ENCODE data around the gene EPN1. TPM values are rescaled to one million over a fixed set of nuclear protein-coding genes. Genes with fewer than 3 reads are reported as not detected.

Gene EPN1
- total RNA-seq, 1 donor from 2014 or later, result 145 TPM

DNA sequence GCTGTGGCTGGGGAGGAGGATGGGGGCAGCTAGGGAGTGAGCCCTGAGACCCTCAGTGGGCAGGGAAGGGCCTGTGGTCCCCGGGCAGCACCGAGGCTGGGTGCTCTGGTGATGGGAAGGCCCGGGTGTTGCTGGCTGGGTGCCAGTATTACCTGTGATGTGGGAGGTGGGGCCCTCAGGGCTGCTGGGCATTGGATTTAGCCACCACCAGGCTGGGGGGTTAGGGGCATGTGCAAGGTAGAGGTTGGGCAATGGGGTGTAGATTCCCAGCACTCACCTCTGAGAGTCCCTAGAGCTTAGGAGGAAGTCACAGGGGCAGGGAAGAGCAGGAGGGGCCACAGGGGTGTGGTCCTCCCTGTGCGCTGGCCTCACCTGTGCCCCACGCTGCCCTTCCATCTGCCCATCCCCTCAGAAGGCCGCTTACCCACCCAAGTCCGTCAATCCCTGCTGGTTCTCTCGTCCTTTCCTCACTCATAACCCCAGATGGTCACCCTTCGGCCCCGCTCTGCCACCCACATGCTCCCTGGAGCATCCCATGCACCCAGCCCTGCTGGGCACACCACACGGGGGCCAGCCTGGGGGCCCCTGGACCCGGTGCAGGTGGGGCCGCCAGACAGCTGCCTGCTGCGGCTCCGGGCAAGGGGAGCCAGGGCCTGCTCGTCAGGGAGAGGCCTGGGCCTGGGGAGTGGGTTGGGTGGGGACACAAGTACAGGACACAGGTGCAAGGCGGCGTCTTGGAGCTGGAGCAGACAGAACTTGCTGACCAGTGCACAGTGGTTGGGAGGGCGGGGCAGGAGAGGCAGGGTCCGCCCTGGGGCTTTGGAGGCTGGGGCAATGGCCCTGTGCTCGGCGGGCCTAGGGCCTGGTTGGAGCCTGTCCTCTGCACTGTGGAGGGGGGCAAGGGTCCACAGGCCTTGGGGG, 12.5 kb downstream of the EPN1 start:
- Histone ChIP-seq H3K4me3 (ENCODE audit: insufficient read depth, low read depth, low read length) (no peak overlapping the region), H3K9me3 (ENCODE audit: insufficient read depth, low read depth, low read length) (no peaks in the 10 kb centered on the region), H3K79me2 (ENCODE audit: insufficient read depth, low read length) (peaks cover 56% of the 10 kb centered on the region), H3K4me1 (ENCODE audit: insufficient read depth, low read length) (no peaks in the 10 kb centered on the region), H3K36me3 (ENCODE audit: insufficient read depth, low read length) (no peaks in the 10 kb centered on the region), H3K27ac (ENCODE audit: low read depth, low read length) (no peak overlapping the region), H2AFZ (ENCODE audit: low read depth, low read length) (no peak overlapping the region), H3K27me3 (ENCODE audit: insufficient read depth, low read length) (no peaks in the 10 kb centered on the region), H3K4me2 (ENCODE audit: low read length) (no peak overlapping the region), H4K20me1 (ENCODE audit: insufficient read depth, low read length) (peaks cover 64% of the 10 kb centered on the region), H3K9ac (ENCODE audit: low read length) (no peak overlapping the region)
- no peaks in the 10 kb centered on the region for H3K27me3 Mint-ChIP-seq (ENCODE audit: low read depth, unreplicated experiment)
- FAIRE-seq, result no peak
- H3K9me3 Mint-ChIP-seq (ENCODE audit: unreplicated experiment), result no peaks in the 10 kb centered on the region
- no peak for DNase-seq (ENCODE audit: low read depth)
- TF ChIP-seq CTCF (IDR thresholded peaks at IDR 0.05; ENCODE audit: insufficient read depth, low read depth, low read length) (no peak), EZH2 (IDR thresholded peaks at IDR 0.05; ENCODE audit: insufficient read depth, low read length) (no peak)
- peaks cover 8% of the 10 kb centered on the region for H3K36me3 Mint-ChIP-seq (ENCODE audit: low read depth, unreplicated experiment)
- H3K27ac Mint-ChIP-seq (ENCODE audit: unreplicated experiment), result no peak overlapping the region
- no peak overlapping the region for H3K4me3 Mint-ChIP-seq (ENCODE audit: unreplicated experiment)
- peaks cover 9% of the 10 kb centered on the region for H3K4me1 Mint-ChIP-seq (ENCODE audit: low read depth, unreplicated experiment)

DNA sequence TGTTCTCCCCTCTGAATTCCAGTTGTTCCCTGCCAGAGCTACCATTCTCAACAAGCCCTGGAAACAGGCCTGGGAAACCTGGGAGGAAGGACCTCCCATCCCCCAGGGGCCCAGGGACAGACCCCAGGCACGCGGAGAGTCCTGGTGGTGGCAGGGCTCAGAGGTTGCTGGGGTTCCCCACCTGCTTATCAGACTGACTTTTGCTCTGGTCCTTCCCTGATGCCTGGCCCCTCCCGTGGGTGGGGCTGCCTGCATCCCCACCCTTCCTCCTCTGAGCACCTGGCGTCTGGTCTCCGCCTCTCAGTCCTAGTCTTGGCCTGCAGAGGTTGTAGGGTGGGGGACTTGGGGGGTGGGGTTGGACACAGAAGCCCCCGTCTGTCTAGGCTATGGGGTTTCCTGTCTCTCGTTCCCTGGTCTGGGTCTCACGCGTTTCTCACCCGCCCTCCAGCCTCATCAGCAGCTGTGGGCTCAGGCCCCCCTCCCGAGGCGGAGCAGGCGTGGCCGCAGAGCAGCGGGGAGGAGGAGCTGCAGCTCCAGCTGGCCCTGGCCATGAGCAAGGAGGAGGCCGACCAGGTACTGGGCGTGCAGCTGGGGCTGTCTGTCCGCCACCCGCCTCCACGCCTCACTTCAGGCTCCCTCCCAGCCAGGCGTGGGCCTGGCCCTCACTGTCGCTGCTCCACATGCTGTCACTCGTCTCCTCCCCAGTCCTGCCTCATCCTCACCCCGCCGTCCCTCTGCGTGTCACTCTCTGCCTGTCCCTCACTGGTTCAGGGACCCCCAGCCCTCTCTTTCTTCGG, 13.6 kb downstream of the EPN1 start:
- no peak overlapping the region for H3K27ac ChIP-seq (ENCODE audit: low read depth, low read length)
- H3K4me3 ChIP-seq (ENCODE audit: insufficient read depth, low read depth, low read length), result no peak overlapping the region
- peaks cover 58% of the 10 kb centered on the region for H4K20me1 ChIP-seq (ENCODE audit: insufficient read depth, low read length)
- H3K4me3 Mint-ChIP-seq (ENCODE audit: unreplicated experiment), result no peak overlapping the region
- peaks cover 9% of the 10 kb centered on the region for H3K4me1 Mint-ChIP-seq (ENCODE audit: low read depth, unreplicated experiment)
- no peak for TF ChIP-seq EZH2 (IDR thresholded peaks at IDR 0.05; ENCODE audit: insufficient read depth, low read length)
- no peak for TF ChIP-seq CTCF (IDR thresholded peaks at IDR 0.05; ENCODE audit: insufficient read depth, low read depth, low read length)
- H3K79me2 ChIP-seq (ENCODE audit: insufficient read depth, low read length), result peaks cover 49% of the 10 kb centered on the region
- H3K9me3 ChIP-seq (ENCODE audit: insufficient read depth, low read depth, low read length), result no peaks in the 10 kb centered on the region
- FAIRE-seq (no peak), DNase-seq (ENCODE audit: low read depth) (no peak)
- no peak overlapping the region for H3K27ac Mint-ChIP-seq (ENCODE audit: unreplicated experiment)
- H3K4me1 ChIP-seq (ENCODE audit: insufficient read depth, low read length), result no peaks in the 10 kb centered on the region
- no peak overlapping the region for H2AFZ ChIP-seq (ENCODE audit: low read depth, low read length)
- no peaks in the 10 kb centered on the region for H3K27me3 ChIP-seq (ENCODE audit: insufficient read depth, low read length)
- H3K36me3 Mint-ChIP-seq (ENCODE audit: low read depth, unreplicated experiment), result peaks cover 9% of the 10 kb centered on the region
- H3K36me3 ChIP-seq (ENCODE audit: insufficient read depth, low read length), result no peaks in the 10 kb centered on the region
- H3K9me3 Mint-ChIP-seq (ENCODE audit: unreplicated experiment), result no peaks in the 10 kb centered on the region
- no peaks in the 10 kb centered on the region for H3K27me3 Mint-ChIP-seq (ENCODE audit: low read depth, unreplicated experiment)
- no peak overlapping the region for H3K9ac ChIP-seq (ENCODE audit: low read length)
- H3K4me2 ChIP-seq (ENCODE audit: low read length), result no peak overlapping the region

All from astrocyte (in vitro differentiated cells and primary cell).